Subcutaneous adipose tissue (tissue), 4 donors: Measurements from ENCODE around the gene CIDEC. TPM values are rescaled to one million over a fixed set of nuclear protein-coding genes. Genes with fewer than 3 reads are reported as not detected.

Source experiments
- CTCF ChIP-seq: fragments of 450-650 bp; IDR thresholded peaks from one replicate; pipeline ENCODE4 v1.5.1; 2016; ENCODE audit warnings: low read depth, mild to moderate bottlenecking, control low read depth, antibody characterized with exemption, moderate library complexity
- total RNA-seq, 4 donors: library from RNA; depleted of rRNA; stranded (reverse); fragments of >200 nt; gene quantifications; one replicate each; pipeline ENCODE4 v1.1.0, GENCODE V29; 2016

The CIDEC gene
- total RNA-seq, 4 donors from 2014 or later, result 684 to 1,626 (median 1,205) TPM

DNA sequence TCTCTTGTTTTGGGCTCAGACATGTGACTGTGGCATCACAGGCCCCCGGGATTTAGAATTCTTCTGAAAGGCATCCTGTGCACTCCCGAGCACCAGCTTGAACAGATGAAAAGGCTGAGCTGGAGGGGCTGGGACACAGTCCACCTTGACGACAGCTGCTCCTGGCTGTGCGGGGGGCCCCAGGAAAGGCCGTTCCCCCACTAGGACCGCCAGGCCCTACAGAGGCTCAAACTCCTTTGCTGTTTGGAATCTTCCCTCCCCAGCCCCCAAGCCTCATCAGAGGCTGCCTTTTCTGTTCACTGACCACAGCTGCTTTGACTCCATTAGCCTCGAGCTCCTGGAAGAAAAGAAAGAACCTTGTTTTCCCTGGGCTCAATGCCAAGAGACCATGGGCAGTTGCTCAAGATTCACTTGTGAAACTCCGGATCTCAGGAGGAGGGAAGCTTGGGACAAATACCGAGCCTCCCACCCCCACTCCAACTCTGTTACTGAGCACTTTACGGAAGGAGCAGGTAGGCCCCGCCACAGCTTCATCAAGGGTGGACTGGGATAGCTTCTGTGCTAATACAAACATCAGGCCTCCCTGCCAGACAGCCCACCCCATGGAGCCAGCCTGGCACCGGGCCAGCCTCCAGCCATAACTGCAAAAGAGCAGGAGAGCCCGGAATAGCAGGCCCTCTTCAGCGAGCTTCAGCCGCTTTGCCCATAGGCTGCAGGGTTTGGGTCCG lies 15.7 kb downstream of the CIDEC start:
- no peak for TF ChIP-seq CTCF

DNA sequence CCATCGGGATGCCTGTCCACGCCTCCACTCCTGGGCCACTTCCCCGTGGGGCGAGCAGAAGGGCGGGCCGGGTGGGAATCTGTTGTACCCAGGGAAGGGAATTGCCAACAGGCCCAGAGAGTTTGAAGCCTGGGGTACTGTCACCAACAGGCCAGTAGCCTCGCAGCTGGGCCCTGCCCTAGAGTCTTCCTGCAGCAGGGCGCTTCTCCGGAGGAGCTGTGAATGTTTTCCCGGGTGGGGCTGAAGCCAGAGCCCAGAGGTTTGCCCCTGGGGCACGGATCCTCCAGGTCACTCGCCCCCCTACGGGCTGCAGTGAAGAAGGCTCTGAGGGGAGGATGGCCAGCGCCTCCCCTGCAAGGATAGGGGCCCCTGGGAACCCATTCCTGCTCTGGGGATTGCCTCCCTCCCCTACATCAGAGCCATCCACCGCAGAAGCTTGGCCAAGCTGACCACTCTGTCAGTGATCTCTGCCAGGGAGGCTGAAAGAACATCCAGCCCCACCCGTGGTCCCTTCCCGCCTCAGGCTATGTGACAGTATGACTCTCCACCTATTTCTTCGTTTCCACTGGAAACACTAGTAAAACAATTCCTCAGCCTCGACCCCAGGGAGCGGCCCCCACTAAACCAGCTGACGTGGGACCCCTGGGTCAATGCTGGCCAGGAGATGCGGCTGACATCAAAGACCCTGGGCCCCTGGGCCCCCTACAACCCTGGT lies 16.8 kb downstream of the CIDEC start:
- TF ChIP-seq CTCF, result no peak

- TF ChIP-seq CTCF, result no peak
These were observed 17.5 kb downstream of the CIDEC start for GRCh38 chr3:9862391-9863057.

- TF ChIP-seq CTCF, result no peak
These were observed 18.4 kb downstream of the CIDEC start for GRCh38 chr3:9861626-9862130.

- TF ChIP-seq CTCF, result no peak
These were observed 18.9 kb downstream of the CIDEC start for GRCh38 chr3:9861201-9861600.

DNA sequence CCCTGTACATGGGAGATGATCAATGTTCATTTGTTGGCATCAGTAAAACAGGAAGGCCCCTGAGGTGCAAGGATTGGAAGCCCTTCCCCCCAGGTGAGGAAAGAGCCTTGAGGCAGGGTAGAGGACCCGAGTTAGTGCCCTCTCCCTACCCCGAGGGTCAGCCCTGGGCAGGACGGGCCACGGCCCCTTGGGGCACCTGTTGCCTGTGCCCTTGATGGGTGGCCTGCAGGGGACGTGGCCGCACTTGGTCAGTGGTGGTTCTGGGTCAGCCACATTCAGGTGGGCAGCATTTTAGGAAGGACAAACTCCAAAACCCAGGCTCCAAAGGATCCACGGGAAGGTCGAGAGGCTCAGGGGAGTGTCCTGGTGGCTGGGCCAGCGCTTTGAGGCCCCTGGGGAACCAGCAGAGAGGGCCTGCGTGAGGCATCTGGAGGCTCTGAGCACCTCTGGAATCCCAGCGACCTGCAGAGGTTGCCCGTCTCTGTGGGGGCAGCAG lies 20.5 kb downstream of the CIDEC start:
- no peak for TF ChIP-seq CTCF

DNA sequence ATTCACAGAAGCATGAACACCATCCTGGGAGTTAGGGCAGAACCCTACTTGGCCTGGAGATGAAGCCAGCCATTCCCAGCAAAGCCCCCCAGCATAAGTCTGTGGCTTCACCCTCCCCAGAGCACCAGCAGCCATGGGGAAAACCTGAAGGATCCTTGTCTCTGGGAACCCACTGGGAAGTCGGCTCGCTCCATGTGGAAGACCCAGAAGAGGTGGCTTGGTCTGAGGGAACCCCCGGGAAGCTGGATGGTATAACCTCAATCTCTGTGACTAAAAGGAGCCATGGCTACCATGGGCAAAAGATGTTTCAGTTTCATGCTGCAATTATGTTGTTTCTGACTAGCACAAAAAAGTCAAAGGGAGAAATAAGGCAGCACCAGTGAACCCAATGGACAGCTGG lies 24.5 kb downstream of the CIDEC start:
- TF ChIP-seq CTCF, result no peak
